ENCODE data around the gene ODAD3.
"Not testable (repeated sequence)": the region's sequence is repeated elsewhere in the genome, so short reads cannot be mapped to it uniquely, and the experiment has no call there.

The ODAD3 gene

GRCh38 chr19:11406703-11407236 lies 28.2 kb downstream of the ODAD3 start:
- H3K4me3 Mint-ChIP-seq, H3K27ac Mint-ChIP-seq, ATAC-seq, DNase-seq, H3K9me3 Mint-ChIP-seq, H3K4me1 Mint-ChIP-seq: not testable (repeated sequence)
- H3K27me3 Mint-ChIP-seq: peaks cover 32% of the 10 kb centered on the region

DNA sequence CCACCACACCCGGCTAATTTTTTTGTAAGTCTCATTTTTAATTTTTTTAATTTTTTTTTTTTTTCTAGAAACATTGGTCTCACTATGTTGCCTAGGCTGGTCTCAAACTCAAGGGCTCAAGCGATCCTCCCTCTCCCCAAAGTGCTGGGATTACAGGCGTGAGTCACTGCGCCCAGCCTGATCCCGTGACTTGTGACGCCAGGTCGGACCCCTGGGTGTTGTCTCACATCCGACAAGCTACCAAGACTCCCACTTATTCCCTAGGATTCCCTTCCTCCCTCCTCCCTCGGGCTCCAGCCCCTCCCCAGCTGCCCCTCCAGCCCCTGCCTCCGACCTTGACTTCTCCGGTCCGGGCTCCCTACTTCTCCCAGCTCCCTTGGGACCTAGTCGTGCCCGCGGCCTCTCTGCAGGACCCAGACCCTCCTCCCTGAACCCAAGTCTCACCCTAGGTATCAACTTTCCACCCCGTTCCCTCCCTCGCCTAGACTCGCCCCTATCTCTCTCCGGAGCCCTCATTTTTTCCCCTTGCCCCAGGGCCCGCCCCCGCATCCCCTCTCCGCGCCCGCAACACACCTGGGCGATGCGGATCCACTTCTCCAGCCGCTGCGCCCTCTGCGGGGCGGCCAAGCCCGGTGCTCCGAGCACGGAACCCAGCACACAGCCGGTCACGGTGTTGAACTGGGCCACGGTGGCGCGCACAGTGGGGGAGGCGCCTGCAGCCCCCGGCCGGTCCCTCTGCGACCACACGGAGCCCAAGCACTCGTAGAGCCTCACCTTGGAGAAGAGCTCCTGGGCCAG lies 28.9 kb downstream of the ODAD3 start:
- no peak overlapping the region for H3K4me3 Mint-ChIP-seq
- peak overlapping the region in 1 of 2 donors; percentile 19 for H3K27ac Mint-ChIP-seq
- ATAC-seq: peak; percentile 81
- no peaks in the 10 kb centered on the region for H3K9me3 Mint-ChIP-seq
- DNase-seq: peak; percentile 20 to 39
- peaks cover 6% of the 10 kb centered on the region for H3K4me1 Mint-ChIP-seq
- peaks cover 32% of the 10 kb centered on the region for H3K27me3 Mint-ChIP-seq

DNA sequence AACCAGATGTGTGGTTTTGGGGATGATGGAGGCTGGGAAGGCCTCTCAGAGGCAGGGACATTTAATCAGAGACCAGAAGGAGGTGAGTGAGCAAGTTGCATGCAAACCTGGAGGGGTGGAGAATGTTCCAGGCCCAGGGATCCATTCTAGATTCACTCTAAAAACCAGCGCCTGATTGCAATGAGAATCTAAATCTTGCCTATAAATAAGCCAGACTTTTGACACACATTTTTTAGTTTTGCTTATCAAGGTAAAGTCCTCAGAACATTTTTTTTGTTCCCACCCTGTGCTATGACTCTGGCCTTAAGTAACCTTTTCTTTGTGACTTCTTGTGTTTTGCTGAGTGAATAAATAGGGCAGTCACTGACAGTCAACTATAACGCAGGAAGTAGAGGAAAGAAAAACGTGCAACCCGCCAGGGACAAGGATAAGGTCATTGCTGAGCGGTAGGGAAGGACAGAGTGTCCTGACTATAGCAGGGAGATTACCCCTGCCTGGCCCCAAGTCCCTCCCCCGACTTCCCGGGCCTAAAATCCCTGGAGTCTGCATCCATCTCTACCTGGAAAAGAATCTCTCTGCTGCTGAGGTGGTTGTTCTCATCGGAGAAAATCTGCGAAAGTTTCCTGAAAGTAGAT lies 30.2 kb downstream of the ODAD3 start:
- ATAC-seq (no peak), DNase-seq (no peak)
- Mint-ChIP-seq H3K27me3 (peaks cover 39% of the 10 kb centered on the region), H3K4me1 (peaks cover 6% of the 10 kb centered on the region), H3K9me3 (no peaks in the 10 kb centered on the region), H3K27ac (no peak overlapping the region), H3K4me3 (no peak overlapping the region)

DNA sequence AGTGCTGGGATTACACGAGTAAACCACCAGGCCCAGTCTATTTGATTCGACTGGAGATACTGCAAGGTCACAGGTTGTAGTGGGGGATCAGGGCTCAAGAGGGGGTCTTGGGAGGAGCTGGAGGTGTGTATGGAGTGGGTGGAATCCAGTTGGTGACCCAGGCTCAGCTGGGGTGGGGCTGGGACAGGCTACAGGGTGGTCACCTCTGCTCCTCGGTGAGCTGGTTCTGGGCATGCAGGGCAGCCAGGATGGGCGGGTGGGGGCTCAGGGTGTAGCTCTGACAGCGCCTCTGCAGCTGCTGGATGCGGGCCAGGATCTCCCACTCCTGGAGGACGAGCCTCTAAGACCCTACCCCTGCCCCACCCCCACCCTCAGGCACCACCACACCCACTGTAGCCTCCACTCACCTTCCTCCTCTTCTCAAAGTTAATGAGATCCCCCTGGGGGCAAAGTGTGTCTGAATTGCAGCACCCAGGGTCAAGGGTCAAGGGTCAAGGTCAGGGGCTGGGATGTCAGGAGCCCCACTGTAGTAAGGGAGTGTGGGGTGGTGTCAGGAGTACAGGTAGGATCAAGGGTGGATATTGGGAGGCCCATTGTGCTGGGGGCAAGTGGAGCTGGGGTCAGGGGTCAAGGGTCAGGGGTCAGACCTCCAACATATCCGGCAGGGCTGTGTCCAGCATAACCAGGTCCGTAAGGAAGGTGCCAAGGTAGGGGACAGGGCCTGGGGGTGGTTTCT lies 32.9 kb downstream of the ODAD3 start:
- H3K4me3 Mint-ChIP-seq: no peak overlapping the region
- ATAC-seq: no peak
- no peak overlapping the region for H3K27ac Mint-ChIP-seq
- H3K27me3 Mint-ChIP-seq: peaks cover 18% of the 10 kb centered on the region
- H3K4me1 Mint-ChIP-seq: peaks cover 6% of the 10 kb centered on the region
- DNase-seq: no peak
- H3K9me3 Mint-ChIP-seq: no peaks in the 10 kb centered on the region

- no peaks in the 10 kb centered on the region for H3K9me3 Mint-ChIP-seq
- H3K4me3 Mint-ChIP-seq: no peak overlapping the region
- ATAC-seq (no peak), DNase-seq (no peak)
- no peaks in the 10 kb centered on the region for H3K4me1 Mint-ChIP-seq
- peaks cover 7% of the 10 kb centered on the region for H3K27me3 Mint-ChIP-seq
- no peak overlapping the region for H3K27ac Mint-ChIP-seq
Measured at GRCh38 chr19:11400798-11401197, 34.1 kb downstream of the ODAD3 start.

DNA sequence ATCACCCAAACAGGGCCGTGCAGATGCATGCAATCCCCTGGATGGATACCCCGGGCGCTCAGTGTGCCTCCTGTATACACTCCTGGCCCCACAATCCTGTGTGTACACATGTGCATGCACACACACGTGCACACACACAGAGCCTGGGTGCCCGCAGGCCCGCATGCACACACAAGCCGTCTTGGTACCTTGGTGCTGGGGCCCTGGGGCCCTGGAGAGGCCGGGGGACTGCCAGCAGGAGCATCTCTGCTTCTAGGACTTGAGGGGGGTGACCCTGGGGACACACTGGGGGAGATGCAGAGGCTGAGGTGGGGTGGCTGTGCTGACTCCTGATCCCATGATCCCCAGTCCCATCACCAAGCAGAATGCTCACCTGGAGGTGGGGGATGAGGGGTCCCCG lies 35.3 kb downstream of the ODAD3 start:
- ATAC-seq (peak; percentile 20), DNase-seq (no peak)
- no peak overlapping the region for H3K4me3 Mint-ChIP-seq
- peaks cover 15% of the 10 kb centered on the region for H3K27me3 Mint-ChIP-seq
- no peaks in the 10 kb centered on the region for H3K4me1 Mint-ChIP-seq
- H3K9me3 Mint-ChIP-seq: no peaks in the 10 kb centered on the region
- no peak overlapping the region for H3K27ac Mint-ChIP-seq

- Mint-ChIP-seq H3K27ac (no peak overlapping the region), H3K4me1 (no peaks in the 10 kb centered on the region)
- ATAC-seq: no peak
Measured at GRCh38 chr19:11397089-11397610, 37.8 kb downstream of the ODAD3 start.

DNA sequence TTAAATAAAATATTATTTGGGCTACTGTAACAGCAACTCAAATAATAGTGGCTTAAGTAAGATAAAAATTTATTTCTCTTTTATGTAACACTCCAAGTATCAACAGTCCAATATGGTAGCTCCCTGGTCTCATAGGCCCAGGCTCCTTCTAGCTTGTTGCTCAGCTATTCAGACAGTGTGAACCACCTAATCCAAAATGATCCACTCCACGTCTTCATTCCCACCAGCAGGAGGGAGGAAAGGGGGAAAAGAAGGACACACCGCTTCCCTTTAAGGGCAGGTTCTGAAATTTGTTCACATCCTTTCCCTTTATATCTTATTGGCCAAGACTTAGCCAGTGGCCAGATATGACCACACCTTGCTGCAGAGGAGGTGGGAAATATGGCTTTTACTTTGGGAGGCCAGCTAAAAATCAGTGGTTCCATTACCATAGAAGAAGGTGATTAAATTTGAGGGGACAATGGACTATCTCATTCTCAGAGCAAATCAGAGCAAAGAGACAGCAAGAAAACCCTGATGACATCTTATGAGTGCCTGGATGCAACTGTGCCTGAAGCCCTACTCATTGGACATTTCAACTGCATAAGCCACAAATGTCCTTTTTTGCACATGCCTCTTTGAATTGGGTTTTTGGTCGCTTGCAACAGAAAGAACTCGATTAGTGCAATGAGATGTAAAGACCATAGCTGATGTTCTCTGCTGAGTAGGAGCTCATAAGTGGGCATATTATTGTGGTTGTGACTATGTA lies 43.8 kb downstream of the ODAD3 start:
- Mint-ChIP-seq H3K4me3 (no peak overlapping the region), H3K9me3 (peaks cover 4 to 9% of the 10 kb centered on the region in 2 donors), H3K27me3 (peaks cover 8% of the 10 kb centered on the region), H3K4me1 (peaks cover 8% of the 10 kb centered on the region), H3K27ac (no peak overlapping the region)
- no peak for DNase-seq
- no peak for ATAC-seq

More at GRCh38 chr19:11397089-11397610, 37.8 kb downstream of the ODAD3 start:
- no peak for DNase-seq
- Mint-ChIP-seq H3K9me3 (no peaks in the 10 kb centered on the region), H3K4me3 (no peak overlapping the region), H3K27me3 (peaks cover 15% of the 10 kb centered on the region)

DNA sequence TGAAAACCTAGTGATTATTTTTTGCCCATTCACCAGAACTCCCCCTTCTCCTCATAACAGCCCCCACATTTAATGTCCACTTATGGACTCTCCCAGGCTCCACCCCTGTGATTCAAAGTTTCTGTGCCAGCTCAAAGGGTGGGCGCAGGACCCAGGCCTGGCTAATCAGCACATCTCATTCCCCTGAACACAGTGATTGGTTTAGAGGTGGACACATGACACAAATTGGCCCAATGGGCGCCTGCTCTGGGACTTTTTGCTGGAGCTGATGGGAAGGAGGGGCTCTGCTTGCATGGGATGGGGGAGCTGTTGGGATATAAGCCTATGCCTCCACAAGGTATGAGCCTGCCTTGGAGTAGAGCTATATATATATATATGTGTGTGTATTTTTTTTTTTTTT lies 44.6 kb downstream of the ODAD3 start:
- peaks cover 4 to 9% of the 10 kb centered on the region in 2 donors for H3K9me3 Mint-ChIP-seq
- no peak overlapping the region for H3K27ac Mint-ChIP-seq
- DNase-seq: no peak
- H3K4me3 Mint-ChIP-seq: no peak overlapping the region
- H3K4me1 Mint-ChIP-seq: peaks cover 8% of the 10 kb centered on the region
- H3K27me3 Mint-ChIP-seq: peaks cover 5% of the 10 kb centered on the region
- no peak for ATAC-seq

- no peak overlapping the region for H3K27ac Mint-ChIP-seq
Measured at GRCh38 chr19:11387162-11388034, 47.5 kb downstream of the ODAD3 start.

GRCh38 chr19:11384778-11385129 lies 50.2 kb downstream of the ODAD3 start:
- Mint-ChIP-seq H3K27ac (peak overlapping the region in 1 of 2 donors; percentile 12), H3K4me1 (peaks cover 41% of the 10 kb centered on the region), H3K27me3 (peaks cover 28% of the 10 kb centered on the region), H3K9me3 (no peaks in the 10 kb centered on the region), H3K4me3 (no peak overlapping the region)
- no peak for ATAC-seq
- no peak for DNase-seq

More at GRCh38 chr19:11387162-11388034, 47.5 kb downstream of the ODAD3 start:
- peaks cover 27% of the 10 kb centered on the region for H3K27me3 Mint-ChIP-seq
- H3K9me3 Mint-ChIP-seq: peaks cover 4 to 9% of the 10 kb centered on the region in 2 donors
- ATAC-seq (no peak), DNase-seq (no peak)
- peaks cover 24% of the 10 kb centered on the region for H3K4me1 Mint-ChIP-seq
- H3K4me3 Mint-ChIP-seq: no peak overlapping the region

DNA sequence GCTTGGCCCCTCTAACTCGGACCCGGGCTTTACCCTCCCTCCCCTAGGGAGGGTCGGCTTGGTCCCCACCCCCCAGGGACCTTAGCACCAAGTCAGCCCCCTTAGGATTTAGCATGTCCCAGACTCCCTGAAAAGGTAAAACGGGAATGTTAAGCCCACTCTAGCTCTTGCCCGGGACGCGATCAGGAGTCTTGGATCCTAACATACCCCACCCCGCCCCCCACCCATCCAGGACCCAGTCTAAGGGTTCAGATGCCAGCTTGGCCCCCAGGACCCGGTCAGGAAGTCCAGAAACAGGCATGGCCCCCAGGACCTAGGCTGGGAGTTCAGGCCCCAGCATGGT lies 51.2 kb downstream of the ODAD3 start:
- Mint-ChIP-seq H3K9me3 (no peaks in the 10 kb centered on the region), H3K4me1 (peaks cover 47% of the 10 kb centered on the region), H3K27ac (no peak overlapping the region), H3K27me3 (peaks cover 28% of the 10 kb centered on the region), H3K4me3 (peak overlapping the region; percentile 59 to 76)
- ATAC-seq (no peak), DNase-seq (no peak)

GRCh38 chr19:11382898-11383705 lies 51.8 kb downstream of the ODAD3 start:
- H3K27me3 Mint-ChIP-seq: peaks cover 28% of the 10 kb centered on the region
- H3K27ac Mint-ChIP-seq: peak overlapping the region; percentile 61 to 87
- DNase-seq (peak; percentile 61 to 65), ATAC-seq (no peak)
- no peaks in the 10 kb centered on the region for H3K9me3 Mint-ChIP-seq
- H3K4me1 Mint-ChIP-seq: peaks cover 52% of the 10 kb centered on the region
- H3K4me3 Mint-ChIP-seq: peak overlapping the region; percentile 76 to 81

Data from stimulated activated naive CD8-positive, alpha-beta T cell treated with anti-CD3 and anti-CD28 coated beads, Interleukin-15, amount 100 ng/mL, for 72 hours (primary cell).